Breast epithelium (tissue), 3 donors: ENCODE results near the gene HIP1.

ENCODE experiments used
- POLR2AphosphoS5 ChIP-seq, 3 donors: sonication (generic); formaldehyde crosslinking; IDR thresholded peaks; one replicate each; pipeline ENCODE4 v1.6.1; 2017; ENCODE audit warnings: antibody characterized with exemption in 3 of 3
- TF ChIP-seq, protein P1 (sequence below), 3 donors: fragments of 450-650 bp; IDR thresholded peaks; one replicate each; pipeline ENCODE4 v1.5.1; 2016 to 2017; ENCODE audit warnings: antibody characterized with exemption in 3 of 3, mild to moderate bottlenecking in 3 of 3, moderate library complexity in 3 of 3

DNA sequence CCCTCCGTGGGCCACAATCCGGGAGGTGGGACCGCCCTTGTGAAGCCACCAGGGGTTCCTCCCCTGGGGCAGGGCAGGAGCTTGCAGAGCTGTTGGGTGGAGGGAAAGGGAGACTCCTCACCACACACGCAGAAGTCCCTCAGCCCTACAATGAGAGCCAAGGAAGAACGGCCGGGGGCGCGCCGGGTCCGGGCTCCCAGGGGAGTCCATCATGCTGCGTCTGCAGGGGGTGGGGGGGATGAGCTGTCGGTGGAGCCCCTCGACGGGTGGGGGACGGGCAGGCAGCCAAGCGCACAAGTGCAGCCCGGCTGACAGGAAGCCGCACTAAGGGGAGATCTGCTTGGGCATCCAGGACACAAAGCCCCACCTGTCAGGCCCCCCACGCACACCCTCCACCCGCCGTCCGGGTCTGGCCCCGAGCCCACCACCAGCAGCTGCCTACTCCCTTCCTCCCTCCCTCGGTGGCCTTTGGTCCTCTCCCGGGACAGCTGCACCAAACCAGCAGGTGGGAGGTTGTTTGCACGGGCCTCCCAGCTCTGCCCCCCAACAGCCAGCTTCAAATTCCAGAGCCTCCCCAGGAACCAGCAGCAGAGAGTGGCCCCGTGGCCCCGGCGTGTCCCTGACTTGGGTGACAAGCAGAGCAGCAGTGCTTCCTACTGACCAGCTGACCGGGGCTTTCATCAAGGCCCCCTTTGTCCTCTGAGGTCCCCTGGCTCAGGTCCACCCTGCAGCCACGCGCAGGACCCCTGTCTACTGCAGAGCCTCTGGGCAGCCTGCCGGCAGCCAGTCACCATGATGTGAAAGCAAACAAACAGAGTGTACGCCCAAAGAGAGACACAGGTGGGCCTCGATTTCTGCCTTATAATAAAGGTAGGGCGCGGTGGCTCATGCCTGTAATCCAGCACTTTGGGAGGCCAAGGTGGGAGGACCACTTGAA is 50.3 kb downstream of the HIP1 start:
- TF ChIP-seq POLR2AphosphoS5 (IDR thresholded peaks at IDR 0.05) = no peak
- TF ChIP-seq, protein P1, sequence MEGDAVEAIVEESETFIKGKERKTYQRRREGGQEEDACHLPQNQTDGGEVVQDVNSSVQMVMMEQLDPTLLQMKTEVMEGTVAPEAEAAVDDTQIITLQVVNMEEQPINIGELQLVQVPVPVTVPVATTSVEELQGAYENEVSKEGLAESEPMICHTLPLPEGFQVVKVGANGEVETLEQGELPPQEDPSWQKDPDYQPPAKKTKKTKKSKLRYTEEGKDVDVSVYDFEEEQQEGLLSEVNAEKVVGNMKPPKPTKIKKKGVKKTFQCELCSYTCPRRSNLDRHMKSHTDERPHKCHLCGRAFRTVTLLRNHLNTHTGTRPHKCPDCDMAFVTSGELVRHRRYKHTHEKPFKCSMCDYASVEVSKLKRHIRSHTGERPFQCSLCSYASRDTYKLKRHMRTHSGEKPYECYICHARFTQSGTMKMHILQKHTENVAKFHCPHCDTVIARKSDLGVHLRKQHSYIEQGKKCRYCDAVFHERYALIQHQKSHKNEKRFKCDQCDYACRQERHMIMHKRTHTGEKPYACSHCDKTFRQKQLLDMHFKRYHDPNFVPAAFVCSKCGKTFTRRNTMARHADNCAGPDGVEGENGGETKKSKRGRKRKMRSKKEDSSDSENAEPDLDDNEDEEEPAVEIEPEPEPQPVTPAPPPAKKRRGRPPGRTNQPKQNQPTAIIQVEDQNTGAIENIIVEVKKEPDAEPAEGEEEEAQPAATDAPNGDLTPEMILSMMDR (IDR thresholded peaks at IDR 0.05) = no peak
